ENCODE data around the gene ALG11.
"Not testable (repeated sequence)": the region's sequence is repeated elsewhere in the genome, so short reads cannot be mapped to it uniquely, and the experiment has no call there.

Gene ALG11

GRCh38 chr13:52005841-52006522 is 6.2 kb upstream of the ALG11 start:
- Mint-ChIP-seq H3K4me1 (peaks cover 3% of the 10 kb centered on the region), H3K9me3 (no peaks in the 10 kb centered on the region), H3K27ac (no peak overlapping the region), H3K36me3 (no peaks in the 10 kb centered on the region), H3K4me3 (no peak overlapping the region)
- DNase-seq (ENCODE audit: low spot score in 2 of 2) (no peak), ATAC-seq (no peak)

DNA sequence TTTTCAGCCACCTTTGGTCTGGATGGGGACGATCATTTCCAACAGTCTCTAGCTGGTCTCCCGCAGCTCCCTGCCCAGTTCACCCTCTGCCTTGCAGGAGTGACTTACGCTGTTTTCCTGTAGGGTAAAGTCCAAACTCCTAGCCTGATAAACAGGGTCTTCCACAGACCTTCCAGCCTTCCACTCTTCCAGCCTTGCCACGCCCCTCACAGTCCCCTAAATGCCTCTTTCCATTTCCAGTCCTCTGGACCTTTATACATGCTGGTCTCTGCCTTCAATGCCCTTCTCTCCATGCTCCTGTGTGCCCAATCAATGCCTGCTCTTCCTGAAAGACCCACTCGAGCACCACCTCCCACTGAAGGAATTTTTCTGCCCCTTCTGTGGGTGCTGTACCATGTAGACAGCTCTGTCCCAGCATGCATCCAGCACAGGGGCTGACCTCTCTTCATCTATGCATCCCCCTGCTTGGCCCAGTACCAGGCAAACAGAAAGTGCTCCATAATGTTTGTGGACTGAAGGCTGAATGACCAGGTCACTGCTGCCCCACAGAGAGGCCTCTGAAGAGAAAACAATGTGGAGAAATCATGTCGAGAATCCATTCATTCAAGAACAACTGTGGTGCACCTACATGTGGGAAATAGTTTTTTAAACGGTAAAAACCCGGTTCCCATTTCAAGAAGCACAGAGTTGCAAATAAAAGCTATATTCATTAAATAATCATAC is 5.5 kb upstream of the ALG11 start:
- Mint-ChIP-seq H3K9me3 (no peaks in the 10 kb centered on the region), H3K27ac (no peak overlapping the region), H3K4me3 (no peak overlapping the region), H3K4me1 (peaks cover 8% of the 10 kb centered on the region), H3K36me3 (no peaks in the 10 kb centered on the region)
- DNase-seq (ENCODE audit: low spot score in 2 of 2) (no peak), ATAC-seq (no peak)

DNA sequence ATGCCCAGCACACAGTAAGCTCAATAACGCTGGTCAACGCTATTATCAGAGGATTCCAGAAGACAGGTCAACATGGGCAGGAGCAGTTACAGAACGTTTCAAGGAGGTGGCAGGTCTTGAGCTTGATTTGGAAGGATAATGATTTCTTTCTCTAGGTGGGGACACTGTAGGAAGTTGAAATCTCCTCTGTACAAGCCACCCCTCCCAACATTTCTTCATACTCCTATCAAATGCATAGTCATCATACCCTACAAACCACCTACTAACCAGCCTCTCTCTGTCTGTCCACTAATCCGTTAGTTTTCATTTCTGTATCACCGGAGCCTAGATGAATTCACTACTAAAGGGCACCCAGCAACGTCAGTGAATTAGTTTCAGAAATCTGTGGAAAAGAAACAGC is 2.3 kb upstream of the ALG11 start:
- Mint-ChIP-seq H3K4me3 (peak overlapping the region; percentile 97), H3K27ac (no peak overlapping the region), H3K9me3 (no peaks in the 10 kb centered on the region), H3K36me3 (peaks cover 6% of the 10 kb centered on the region), H3K4me1 (peaks cover 13% of the 10 kb centered on the region)
- no peak for ATAC-seq
- no peak for DNase-seq (ENCODE audit: low spot score in 2 of 2)

- peaks cover 11% of the 10 kb centered on the region for H3K36me3 Mint-ChIP-seq
- peak; percentile 20 for ATAC-seq
- peak within 1 kb of the TSS; percentile 97 for H3K4me3 Mint-ChIP-seq
- peaks cover 19% of the 10 kb centered on the region for H3K4me1 Mint-ChIP-seq
- peak in 1 of 2 donors; percentile 66 for DNase-seq (ENCODE audit: low spot score in 2 of 2)
- H3K9me3 Mint-ChIP-seq: no peaks in the 10 kb centered on the region
- H3K27ac Mint-ChIP-seq: peak within 1 kb of the TSS; percentile 97
These were observed 1.1 kb upstream of the ALG11 start, which contains the start of gene ATP7B for GRCh38 chr13:52010890-52011631. Gene ATP7B, minus strand, starts transcription at chr13:52011450. Its CDS starts 113 bp downstream, at chr13:52011337.

DNA sequence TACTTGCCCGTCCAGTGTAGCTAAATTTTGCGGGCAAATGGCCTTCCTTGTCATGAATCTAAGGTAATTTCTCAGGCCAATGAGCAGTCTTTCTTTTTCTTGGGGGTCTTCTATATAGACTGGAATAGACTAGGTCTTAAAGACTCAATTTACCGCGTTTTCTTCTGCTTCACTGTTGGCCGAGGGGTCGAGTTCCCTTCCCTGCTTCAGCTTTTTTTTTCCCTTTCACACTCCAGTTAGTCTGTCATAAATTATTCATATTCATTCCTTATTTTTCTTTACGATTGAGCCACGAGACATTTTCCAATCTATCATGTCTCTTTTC is 276 bp downstream of the ALG11 start:
- peaks cover 31% of the 10 kb centered on the region for H3K4me1 Mint-ChIP-seq
- ATAC-seq (no peak), DNase-seq (ENCODE audit: low spot score in 2 of 2) (no peak)

GRCh38 chr13:52016296-52016695 is 4.1 kb downstream of the ALG11 start:
- H3K36me3 Mint-ChIP-seq: peaks cover 58% of the 10 kb centered on the region
- ATAC-seq (no peak), DNase-seq (ENCODE audit: low spot score in 2 of 2) (no peak)
- peaks cover 35% of the 10 kb centered on the region for H3K4me1 Mint-ChIP-seq
- no peak overlapping the region for H3K27ac Mint-ChIP-seq
- H3K9me3 Mint-ChIP-seq: no peaks in the 10 kb centered on the region
- no peak overlapping the region for H3K4me3 Mint-ChIP-seq

More for the DNA sequence above, 276 bp downstream of the ALG11 start:
- H3K36me3 Mint-ChIP-seq: peaks cover 20% of the 10 kb centered on the region
- H3K9me3 Mint-ChIP-seq: no peaks in the 10 kb centered on the region
- peak overlapping the region; percentile 97 for H3K4me3 Mint-ChIP-seq
- H3K27ac Mint-ChIP-seq: peak overlapping the region; percentile 97

GRCh38 chr13:52020191-52020590 is 8.0 kb downstream of the ALG11 start:
- no peak overlapping the region for H3K4me3 Mint-ChIP-seq
- ATAC-seq (no peak), DNase-seq (ENCODE audit: low spot score in 2 of 2) (no peak)
- H3K36me3 Mint-ChIP-seq: peaks cover 89% of the 10 kb centered on the region
- no peaks in the 10 kb centered on the region for H3K9me3 Mint-ChIP-seq
- H3K4me1 Mint-ChIP-seq: peaks cover 32% of the 10 kb centered on the region
- H3K27ac Mint-ChIP-seq: no peak overlapping the region

DNA sequence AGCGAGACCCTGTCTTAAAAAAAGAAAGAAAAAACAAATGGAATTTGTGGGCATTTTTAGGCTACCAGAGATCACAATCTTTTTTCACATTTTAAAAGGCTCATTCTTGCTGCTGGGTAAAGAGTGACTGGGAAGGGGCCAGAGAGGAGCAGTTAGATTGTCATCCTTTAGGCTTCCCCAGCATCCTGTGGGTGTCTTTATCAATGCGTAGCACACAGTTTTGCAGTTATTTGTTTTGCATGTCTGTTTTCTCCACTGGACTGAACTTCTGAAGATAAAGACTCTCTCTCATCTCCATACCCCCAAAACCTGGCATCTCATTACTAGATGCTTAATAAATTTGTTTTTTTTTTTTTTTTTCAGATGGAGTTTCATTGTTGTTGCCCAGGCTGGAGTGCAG is 10.2 kb downstream of the ALG11 start:
- Mint-ChIP-seq H3K36me3 (peaks cover 94% of the 10 kb centered on the region), H3K4me1 (peaks cover 37% of the 10 kb centered on the region), H3K27ac (no peak overlapping the region), H3K4me3 (no peak overlapping the region), H3K9me3 (no peaks in the 10 kb centered on the region)
- ATAC-seq: no peak
- DNase-seq (ENCODE audit: low spot score in 2 of 2): no peak

DNA sequence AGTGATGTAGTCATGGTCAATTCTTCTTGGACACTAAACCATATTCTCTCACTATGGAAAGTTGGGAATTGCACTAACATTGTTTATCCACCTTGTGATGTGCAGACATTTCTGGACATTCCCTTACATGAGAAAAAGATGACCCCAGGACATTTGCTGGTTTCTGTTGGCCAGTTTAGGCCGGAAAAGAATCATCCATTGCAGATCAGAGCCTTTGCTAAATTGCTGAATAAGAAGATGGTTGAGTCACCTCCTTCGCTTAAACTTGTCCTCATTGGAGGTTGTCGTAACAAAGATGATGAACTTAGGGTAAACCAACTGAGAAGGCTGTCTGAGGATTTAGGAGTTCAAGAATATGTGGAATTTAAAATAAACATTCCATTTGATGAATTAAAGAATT is 12.3 kb downstream of the ALG11 start, which contains the start of gene UTP14C:
Gene UTP14C, plus strand, starts transcription at position 211 of the 400 bp plus-strand sequence. CDS start 4,114 bp downstream, outside the sequence.
- peaks cover 34% of the 10 kb centered on the region for H3K4me1 Mint-ChIP-seq
- H3K4me3 Mint-ChIP-seq: no peak within 1 kb of the TSS
- no peak for ATAC-seq
- peaks cover 2% of the 10 kb centered on the region for H3K9me3 Mint-ChIP-seq
- H3K36me3 Mint-ChIP-seq: peaks cover 92% of the 10 kb centered on the region
- DNase-seq (ENCODE audit: low spot score in 2 of 2): no peak
- no peak within 1 kb of the TSS for H3K27ac Mint-ChIP-seq

- H3K36me3 Mint-ChIP-seq: peaks cover 86% of the 10 kb centered on the region
- H3K4me1 Mint-ChIP-seq: peaks cover 46% of the 10 kb centered on the region
- ATAC-seq: no peak
- no peak for DNase-seq (ENCODE audit: low spot score in 2 of 2)
- H3K27ac Mint-ChIP-seq: peak overlapping the region; percentile 19
- peaks cover 2% of the 10 kb centered on the region for H3K9me3 Mint-ChIP-seq
- H3K4me3 Mint-ChIP-seq: no peak overlapping the region
These were observed 13.5 kb downstream of the ALG11 start for GRCh38 chr13:52025475-52026245.

GRCh38 chr13:52026246-52026626 is 14.0 kb downstream of the ALG11 start:
- peak overlapping the region; percentile 19 for H3K27ac Mint-ChIP-seq
- ATAC-seq: no peak
- peaks cover 2% of the 10 kb centered on the region for H3K9me3 Mint-ChIP-seq
- no peak overlapping the region for H3K4me3 Mint-ChIP-seq
- peaks cover 46% of the 10 kb centered on the region for H3K4me1 Mint-ChIP-seq
- peaks cover 80% of the 10 kb centered on the region for H3K36me3 Mint-ChIP-seq
- no peak for DNase-seq (ENCODE audit: low spot score in 2 of 2)

DNA sequence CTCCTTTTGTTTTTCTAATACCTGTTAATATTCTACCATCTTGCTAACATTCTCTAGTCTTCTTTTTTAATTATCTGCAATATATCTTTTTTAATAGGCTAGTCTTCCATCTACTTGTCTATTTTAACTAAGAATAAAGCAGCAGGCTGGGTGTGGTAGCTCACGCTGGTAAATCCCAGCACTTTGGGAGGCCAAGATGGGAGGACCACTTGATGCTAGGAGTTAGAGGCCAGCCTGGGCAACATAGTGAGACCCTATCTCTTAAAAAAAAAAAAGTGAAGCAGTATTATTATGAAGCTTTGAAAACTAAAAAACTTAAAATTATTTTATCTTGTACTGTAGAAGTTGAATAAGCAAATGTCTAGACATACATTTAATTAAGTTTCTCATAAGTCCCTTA is 15.6 kb downstream of the ALG11 start:
- Mint-ChIP-seq H3K9me3 (peaks cover 2% of the 10 kb centered on the region), H3K36me3 (peaks cover 66% of the 10 kb centered on the region), H3K4me1 (peaks cover 42% of the 10 kb centered on the region), H3K4me3 (no peak overlapping the region), H3K27ac (no peak overlapping the region)
- ATAC-seq (no peak), DNase-seq (ENCODE audit: low spot score in 2 of 2) (no peak)

GRCh38 chr13:52029569-52029968 is 17.4 kb downstream of the ALG11 start:
- DNase-seq (ENCODE audit: low spot score in 2 of 2): no peak
- Mint-ChIP-seq H3K36me3 (peaks cover 49% of the 10 kb centered on the region), H3K4me3 (no peak overlapping the region), H3K4me1 (peaks cover 42% of the 10 kb centered on the region), H3K27ac (no peak overlapping the region), H3K9me3 (peaks cover 2% of the 10 kb centered on the region)
- no peak for ATAC-seq

- peaks cover 39% of the 10 kb centered on the region for H3K4me1 Mint-ChIP-seq
- ATAC-seq: not testable (repeated sequence)
These were observed 18.2 kb downstream of the ALG11 start for GRCh38 chr13:52030401-52030800.

DNA sequence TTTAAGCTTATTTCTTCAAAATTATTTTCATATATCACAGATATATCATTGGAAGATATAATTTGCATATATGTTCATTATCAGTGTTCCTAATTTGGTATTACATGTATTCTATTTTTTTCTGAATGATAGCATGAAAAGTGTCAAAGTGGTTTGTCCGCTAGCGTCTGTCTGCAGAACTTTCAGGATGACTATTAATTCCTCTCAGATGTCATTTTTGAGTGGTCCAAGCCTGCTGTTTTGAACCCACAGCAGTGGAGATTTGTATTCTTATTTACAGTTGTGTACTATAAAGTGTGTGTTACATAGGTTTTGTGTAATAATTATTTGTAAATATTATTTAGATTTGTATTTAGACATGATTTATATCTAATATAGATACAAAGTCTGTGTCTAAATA is 20.8 kb downstream of the ALG11 start:
- Mint-ChIP-seq H3K4me1 (peaks cover 19% of the 10 kb centered on the region), H3K27ac (no peak overlapping the region), H3K9me3 (peaks cover 2% of the 10 kb centered on the region), H3K36me3 (peaks cover 25% of the 10 kb centered on the region), H3K4me3 (no peak overlapping the region)
- ATAC-seq (no peak), DNase-seq (ENCODE audit: low spot score in 2 of 2) (no peak)

More at GRCh38 chr13:52030401-52030800, 18.2 kb downstream of the ALG11 start:
- Mint-ChIP-seq H3K27ac (peak overlapping the region; percentile 41), H3K36me3 (peaks cover 46% of the 10 kb centered on the region)
- H3K9me3 Mint-ChIP-seq; DNase-seq (ENCODE audit: low spot score in 2 of 2); H3K4me3 Mint-ChIP-seq: not testable (repeated sequence)
